Measurements from ENCODE around the gene SCRN3. TPM values are rescaled to one million over a fixed set of nuclear protein-coding genes. Genes with fewer than 3 reads are reported as not detected.
"Not testable (repeated sequence)": the region's sequence is repeated elsewhere in the genome, so short reads cannot be mapped to it uniquely, and the experiment has no call there.

SCRN3 gene
- total RNA-seq, 5 donors from 2014 or later (not counting 1 experiment from before 2014, with no cell fraction given), result 11.3 to 17.9 (median 14.8) TPM

DNA sequence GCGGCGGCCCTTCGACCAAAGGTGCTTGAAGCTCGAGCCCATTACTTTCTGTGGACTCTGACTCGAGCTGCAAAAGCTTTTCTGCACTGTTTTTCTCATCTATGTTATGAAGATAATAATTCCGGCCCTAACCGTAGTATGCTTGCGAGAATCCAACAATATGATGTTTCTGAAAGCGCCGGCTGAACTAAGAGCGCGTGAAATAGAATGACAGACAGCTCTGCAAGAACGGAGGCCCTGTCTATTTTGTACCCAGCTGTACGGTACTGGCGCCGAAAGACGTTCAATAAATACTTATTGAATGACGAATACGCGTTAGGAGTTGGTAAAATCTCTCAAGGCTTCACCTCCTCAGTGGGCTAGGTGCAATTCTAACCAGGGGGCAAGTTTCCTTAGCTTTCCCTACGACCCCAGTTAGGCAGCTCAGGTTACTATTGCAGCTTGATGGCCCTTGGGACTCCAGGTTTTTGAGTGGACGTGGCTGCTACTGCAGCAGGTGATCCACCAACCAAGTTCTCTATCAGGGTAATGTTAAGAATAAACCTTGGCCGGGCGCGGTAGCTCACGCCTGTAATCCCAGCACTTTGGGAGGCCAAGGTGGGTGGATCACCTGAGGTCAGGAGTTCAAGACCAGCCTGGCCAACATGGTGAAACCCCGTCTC is 570 bp downstream of the SCRN3 start:
- Mint-ChIP-seq H3K27ac (peak overlapping the region; percentile 99 to 100), H3K4me3 (peak overlapping the region; percentile 98 to 99 (median 99)), H3K36me3 (peaks cover 22% of the 10 kb centered on the region), H3K4me1 (peaks cover 46 to 66% (median 59%) of the 10 kb centered on the region in 3 donors), H3K9me3 (no peaks in the 10 kb centered on the region), H3K27me3 (no peaks in the 10 kb centered on the region)
- ATAC-seq (replicated peaks in 1 of 4), result peak; percentile 55 to 63 (median 58)
- DNase-seq, result peak in 18 of 35 experiments; percentile 3 to 51 (median 15)
- H3K9me3 ChIP-seq, result no peaks in the 10 kb centered on the region
- ChIA-PET POLR2A (interaction anchor here (0.6 to 1.1 kb wide), 5 partner anchors 17 to 772 kb away, joined by 3 to 14 read pairs (median 4); partner anchors contain the start of gene ATF2 (in 1 of the 2)), CTCF (interaction anchor here (0.6 to 1.8 kb wide), 5 partner anchors 9 to 737 kb away, joined by 3 to 4 read pairs (median 3); no protein-coding TSS in a partner anchor)
- H3K4me3 ChIP-seq (ENCODE audit: control insufficient read depth in 1 of 2, extremely low read depth in 1 of 2, low read length in 1 of 2), result peak overlapping the region; percentile 78 to 87
- H3K36me3 ChIP-seq (ENCODE audit: control insufficient read depth in 2 of 2, extremely low read depth in 1 of 2, insufficient read depth in 1 of 2, low read length in 1 of 2), result peaks cover 0 to 16% of the 10 kb centered on the region in 2 donors
- no peaks in the 10 kb centered on the region for H3K27me3 ChIP-seq (replicated peaks in 1 of 2; ENCODE audit: control insufficient read depth in 2 of 2, extremely low read depth in 1 of 2, insufficient read depth in 2 of 2, low read length in 1 of 2)
- peaks cover 11 to 19% of the 10 kb centered on the region in 2 experiments for H3K4me1 ChIP-seq (ENCODE audit: control insufficient read depth in 1 of 2, extremely low read depth in 1 of 2, insufficient read depth in 2 of 2, low read length in 2 of 2)
- peak overlapping the region; percentile 86 for H3K27ac ChIP-seq (ENCODE audit: low read length)
- WGBS (ENCODE audit: insufficient coverage), result 22% methylated on average over 18 of the region's 27 CpGs

DNA sequence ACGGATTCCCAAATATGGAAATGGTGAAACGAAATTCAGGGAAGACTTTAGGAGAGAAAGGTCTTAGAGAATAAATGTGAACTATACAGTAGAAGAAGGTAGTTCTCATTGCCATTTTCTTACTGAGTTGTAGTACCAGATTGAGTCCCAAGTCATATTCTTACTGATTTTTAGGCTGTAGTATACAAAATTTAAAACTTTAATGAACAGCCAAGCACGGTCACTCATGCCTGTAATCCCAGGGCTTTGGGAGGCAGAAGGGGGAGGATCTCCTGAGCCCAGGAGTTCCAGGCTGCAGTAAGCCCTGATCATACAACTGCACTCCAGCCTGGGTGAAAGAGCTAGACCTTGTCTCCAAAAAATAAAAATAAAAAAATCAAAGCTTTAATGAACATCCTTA is 2.2 kb downstream of the SCRN3 start:
- Mint-ChIP-seq H3K9me3 (no peaks in the 10 kb centered on the region), H3K27ac (no peak overlapping the region), H3K27me3 (no peaks in the 10 kb centered on the region), H3K4me1 (peaks cover 35 to 49% (median 46%) of the 10 kb centered on the region in 3 donors), H3K4me3 (no peak overlapping the region), H3K36me3 (peaks cover 21% of the 10 kb centered on the region)
- H3K4me3 ChIP-seq (ENCODE audit: control insufficient read depth in 1 of 2, extremely low read depth in 1 of 2, low read length in 1 of 2), result no peak overlapping the region
- H3K9me3 ChIP-seq, result no peaks in the 10 kb centered on the region
- POLR2A ChIA-PET, result interaction anchor here in 1 of 2 donors (0.6 to 0.7 kb wide), 2 partner anchors 66 to 201 kb away, joined by 3 to 4 read pairs; no protein-coding TSS in a partner anchor
- DNase-seq (no peak), ATAC-seq (replicated peaks in 1 of 4) (no peak)
- CTCF ChIA-PET, result no interaction called here
- no CpG with 5 or more reads among the region's 3 CpGs for WGBS (ENCODE audit: insufficient coverage)
- H3K27ac ChIP-seq (ENCODE audit: low read length), result no peak overlapping the region
- H3K27me3 ChIP-seq (replicated peaks in 1 of 2; ENCODE audit: control insufficient read depth in 2 of 2, extremely low read depth in 1 of 2, insufficient read depth in 2 of 2, low read length in 1 of 2), result no peaks in the 10 kb centered on the region
- H3K36me3 ChIP-seq (ENCODE audit: control insufficient read depth in 2 of 2, extremely low read depth in 1 of 2, insufficient read depth in 1 of 2, low read length in 1 of 2), result peaks cover 0 to 16% of the 10 kb centered on the region in 2 donors
- peaks cover 11 to 19% of the 10 kb centered on the region in 2 experiments for H3K4me1 ChIP-seq (ENCODE audit: control insufficient read depth in 1 of 2, extremely low read depth in 1 of 2, insufficient read depth in 2 of 2, low read length in 2 of 2)

DNA sequence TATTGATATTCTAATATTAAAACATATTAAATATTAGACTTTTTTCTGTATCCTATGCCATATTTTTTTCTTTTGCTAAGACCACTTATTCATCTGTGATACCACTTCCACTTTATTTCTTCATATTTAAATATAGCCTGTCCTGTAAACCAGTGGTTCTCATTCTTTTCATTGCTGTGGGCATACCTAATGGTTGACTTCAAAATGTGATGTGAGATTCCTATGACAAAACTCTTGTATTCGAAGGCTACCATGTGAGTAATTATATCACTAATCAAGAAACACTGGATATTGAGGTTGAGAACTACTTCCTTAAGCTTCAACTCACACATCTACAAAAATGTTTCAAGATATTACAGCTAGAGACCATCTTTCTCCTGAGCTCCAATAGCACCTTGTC is 3.6 kb downstream of the SCRN3 start:
- ATAC-seq (replicated peaks in 1 of 4), result no peak
- no CpG with 5 or more reads among the region's 1 CpG for WGBS (ENCODE audit: insufficient coverage)
- H3K27ac ChIP-seq (ENCODE audit: low read length), result no peak overlapping the region
- CTCF ChIA-PET, result interaction anchor here in 1 of 2 donors (0.6 to 1.3 kb wide), 4 partner anchors 16 to 210 kb away, joined by 3 to 4 read pairs (median 4); no protein-coding TSS in a partner anchor
- Mint-ChIP-seq H3K4me3 (no peak overlapping the region), H3K27me3 (no peaks in the 10 kb centered on the region), H3K9me3 (no peaks in the 10 kb centered on the region), H3K27ac (no peak overlapping the region), H3K36me3 (peaks cover 31% of the 10 kb centered on the region), H3K4me1 (peaks cover 25 to 38% (median 36%) of the 10 kb centered on the region in 3 donors)
- no peak overlapping the region for H3K4me3 ChIP-seq (ENCODE audit: control insufficient read depth in 1 of 2, extremely low read depth in 1 of 2, low read length in 1 of 2)
- DNase-seq, result no peak
- H3K36me3 ChIP-seq (ENCODE audit: control insufficient read depth in 2 of 2, extremely low read depth in 1 of 2, insufficient read depth in 1 of 2, low read length in 1 of 2), result peaks cover 0 to 19% of the 10 kb centered on the region in 2 donors
- no peaks in the 10 kb centered on the region for H3K27me3 ChIP-seq (replicated peaks in 1 of 2; ENCODE audit: control insufficient read depth in 2 of 2, extremely low read depth in 1 of 2, insufficient read depth in 2 of 2, low read length in 1 of 2)
- H3K9me3 ChIP-seq, result no peaks in the 10 kb centered on the region
- peaks cover 10% of the 10 kb centered on the region in 2 experiments for H3K4me1 ChIP-seq (ENCODE audit: control insufficient read depth in 1 of 2, extremely low read depth in 1 of 2, insufficient read depth in 2 of 2, low read length in 2 of 2)
- POLR2A ChIA-PET, result interaction anchor here in 1 of 2 donors (0.6 kb wide), 1 partner anchor 287 kb away, joined by 3 read pairs; no protein-coding TSS in a partner anchor

DNA sequence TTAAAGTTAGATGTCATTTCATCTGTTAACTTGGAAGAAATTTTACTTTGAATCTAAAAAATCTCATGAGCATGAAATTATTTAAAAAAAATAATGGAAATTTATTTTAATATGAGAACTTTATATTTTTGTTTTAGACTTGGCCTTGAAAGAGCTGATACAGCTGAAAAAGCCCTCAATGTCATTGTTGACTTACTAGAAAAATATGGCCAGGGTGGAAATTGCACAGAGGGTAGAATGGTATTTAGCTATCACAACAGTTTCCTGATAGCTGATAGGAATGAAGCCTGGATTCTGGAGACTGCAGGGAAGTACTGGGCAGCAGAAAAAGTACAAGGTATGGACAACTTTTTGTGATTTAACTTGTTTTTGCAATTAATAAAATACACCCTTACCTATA is 5.3 kb downstream of the SCRN3 start:
- Histone ChIP-seq H3K27me3 (replicated peaks in 1 of 2; ENCODE audit: control insufficient read depth in 2 of 2, extremely low read depth in 1 of 2, insufficient read depth in 2 of 2, low read length in 1 of 2) (no peaks in the 10 kb centered on the region), H3K27ac (ENCODE audit: low read length) (no peak overlapping the region), H3K9me3 (no peaks in the 10 kb centered on the region), H3K36me3 (ENCODE audit: control insufficient read depth in 2 of 2, extremely low read depth in 1 of 2, insufficient read depth in 1 of 2, low read length in 1 of 2) (peaks cover 0 to 19% of the 10 kb centered on the region in 2 donors), H3K4me3 (ENCODE audit: control insufficient read depth in 1 of 2, extremely low read depth in 1 of 2, low read length in 1 of 2) (no peak overlapping the region), H3K4me1 (ENCODE audit: control insufficient read depth in 1 of 2, extremely low read depth in 1 of 2, insufficient read depth in 2 of 2, low read length in 2 of 2) (peaks cover 3 to 8% of the 10 kb centered on the region in 2 experiments)
- H3K4me1 Mint-ChIP-seq, result peaks cover 13 to 25% (median 22%) of the 10 kb centered on the region in 3 donors
- no peak overlapping the region for H3K27ac Mint-ChIP-seq
- DNase-seq (no peak), ATAC-seq (replicated peaks in 1 of 4) (no peak)
- POLR2A ChIA-PET, result interaction anchor here in 1 of 2 donors (0.5 kb wide), 2 partner anchors 13 to 139 kb away, joined by 4 to 5 read pairs; no protein-coding TSS in a partner anchor
- H3K27me3 Mint-ChIP-seq, result no peaks in the 10 kb centered on the region
- CTCF ChIA-PET, result no interaction called here
- H3K9me3 Mint-ChIP-seq, result no peaks in the 10 kb centered on the region
- no peak overlapping the region for H3K4me3 Mint-ChIP-seq
- H3K36me3 Mint-ChIP-seq, result peaks cover 31% of the 10 kb centered on the region

DNA sequence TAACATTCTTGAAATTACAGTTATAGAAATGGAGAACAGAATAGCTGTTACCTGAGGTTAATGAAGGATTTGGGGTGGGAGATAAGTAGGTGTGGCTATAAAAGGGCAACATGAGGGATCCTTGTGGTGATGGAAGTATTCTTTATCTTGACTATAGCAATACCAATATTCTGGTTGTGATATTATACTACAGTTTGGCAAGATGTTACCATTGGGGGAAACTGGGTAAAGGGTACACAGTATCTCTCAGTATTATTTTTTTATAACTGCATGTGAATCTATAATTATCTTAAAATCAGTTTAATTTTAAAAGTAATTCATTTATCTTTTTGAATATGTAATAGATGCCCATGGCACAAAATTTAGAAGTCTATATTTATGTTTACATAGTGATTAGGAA is 8.1 kb downstream of the SCRN3 start:
- peaks cover 0 to 19% of the 10 kb centered on the region in 2 donors for H3K36me3 ChIP-seq (ENCODE audit: control insufficient read depth in 2 of 2, extremely low read depth in 1 of 2, insufficient read depth in 1 of 2, low read length in 1 of 2)
- Mint-ChIP-seq H3K36me3 (peaks cover 31% of the 10 kb centered on the region), H3K27me3 (no peaks in the 10 kb centered on the region), H3K27ac (no peak overlapping the region), H3K4me3 (no peak overlapping the region), H3K4me1 (peaks cover under 1 to 4% (median 2%) of the 10 kb centered on the region in 3 donors), H3K9me3 (no peaks in the 10 kb centered on the region)
- H3K27ac ChIP-seq (ENCODE audit: low read length), result no peak overlapping the region
- POLR2A ChIA-PET, result no interaction called here
- H3K4me1 ChIP-seq (ENCODE audit: control insufficient read depth in 1 of 2, extremely low read depth in 1 of 2, insufficient read depth in 2 of 2, low read length in 2 of 2), result no peaks in the 10 kb centered on the region
- H3K9me3 ChIP-seq, result no peaks in the 10 kb centered on the region
- no peaks in the 10 kb centered on the region for H3K27me3 ChIP-seq (replicated peaks in 1 of 2; ENCODE audit: control insufficient read depth in 2 of 2, extremely low read depth in 1 of 2, insufficient read depth in 2 of 2, low read length in 1 of 2)
- CTCF ChIA-PET, result interaction anchor here in 1 of 2 donors (0.9 kb wide), 1 partner anchor 30 kb away, joined by 3 read pairs; no protein-coding TSS in a partner anchor
- no peak overlapping the region for H3K4me3 ChIP-seq (ENCODE audit: control insufficient read depth in 1 of 2, extremely low read depth in 1 of 2, low read length in 1 of 2)
- ATAC-seq (replicated peaks in 1 of 4) (no peak), DNase-seq (no peak)

DNA sequence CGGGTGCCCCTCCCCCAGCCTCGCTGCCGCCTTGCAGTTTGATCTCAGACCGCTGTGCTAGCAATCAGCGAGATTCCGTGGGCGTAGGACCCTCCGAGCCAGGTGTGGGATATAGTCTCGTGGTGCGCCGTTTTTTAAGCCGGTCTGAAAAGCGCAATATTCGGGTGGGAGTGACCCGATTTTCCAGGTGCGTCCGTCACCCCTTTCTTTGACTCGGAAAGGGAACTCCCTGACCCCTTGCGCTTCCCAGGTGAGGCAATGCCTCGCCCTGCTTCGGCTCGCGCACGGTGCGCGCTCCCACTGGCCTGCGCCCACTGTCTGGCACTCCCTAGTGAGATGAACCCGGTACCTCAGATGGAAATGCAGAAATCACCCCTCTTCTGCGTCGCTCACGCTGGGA is 14.5 kb downstream of the SCRN3 start:
- ATAC-seq (replicated peaks in 1 of 4); H3K27me3 Mint-ChIP-seq; H3K9me3 ChIP-seq; H3K4me1 Mint-ChIP-seq; H3K9me3 Mint-ChIP-seq; H3K27ac ChIP-seq (ENCODE audit: low read length); H3K4me3 ChIP-seq (ENCODE audit: control insufficient read depth in 1 of 2, extremely low read depth in 1 of 2, low read length in 1 of 2); DNase-seq; H3K27ac Mint-ChIP-seq; POLR2A ChIA-PET; H3K4me1 ChIP-seq (ENCODE audit: control insufficient read depth in 1 of 2, extremely low read depth in 1 of 2, insufficient read depth in 2 of 2, low read length in 2 of 2); H3K36me3 ChIP-seq (ENCODE audit: control insufficient read depth in 2 of 2, extremely low read depth in 1 of 2, insufficient read depth in 1 of 2, low read length in 1 of 2); H3K27me3 ChIP-seq (replicated peaks in 1 of 2; ENCODE audit: control insufficient read depth in 2 of 2, extremely low read depth in 1 of 2, insufficient read depth in 2 of 2, low read length in 1 of 2); CTCF ChIA-PET: not testable (repeated sequence)
- no CpG with 5 or more reads among the region's 31 CpGs for WGBS (ENCODE audit: insufficient coverage)
- Mint-ChIP-seq H3K4me3 (peak overlapping the region in 1 of 3 donors; percentile 34), H3K36me3 (peaks cover 22% of the 10 kb centered on the region)

Measured in T-cell (primary cell).